Glutamatergic neuron (in vitro differentiated cells): ENCODE measurements around the gene TGFBR3. TPM values are rescaled to one million over a fixed set of nuclear protein-coding genes. Genes with fewer than 3 reads are reported as not detected.

Experiments
- DNase-seq: peaks from one replicate; pipeline ENCODE4 v3.0.0; 2022
- H3K27ac Mint-ChIP-seq: one replicate; pipeline ENCODE4 v1.8.0; 2020; ENCODE audit warnings: mild to moderate bottlenecking, mixed read lengths, inconsistent platforms; ENCODE audit not compliant: unreplicated experiment
- H3K27me3 Mint-ChIP-seq: one replicate; pipeline ENCODE4 v1.8.0; 2020; ENCODE audit warnings: mild to moderate bottlenecking, moderate library complexity, mixed read lengths, inconsistent platforms; ENCODE audit not compliant: unreplicated experiment
- H3K36me3 Mint-ChIP-seq: one replicate; pipeline ENCODE4 v1.8.0; 2020; ENCODE audit warnings: mild to moderate bottlenecking, mixed read lengths, inconsistent platforms; ENCODE audit not compliant: unreplicated experiment
- H3K4me1 Mint-ChIP-seq: one replicate; pipeline ENCODE4 v1.8.0; 2020; ENCODE audit warnings: mild to moderate bottlenecking, low read depth, mixed read lengths, inconsistent platforms; ENCODE audit not compliant: unreplicated experiment
- H3K4me3 Mint-ChIP-seq: one replicate; pipeline ENCODE4 v1.8.0; 2020; ENCODE audit warnings: mild to moderate bottlenecking, mixed read lengths, inconsistent platforms; ENCODE audit not compliant: unreplicated experiment
- H3K9me3 Mint-ChIP-seq: one replicate; pipeline ENCODE4 v1.8.0; 2020; ENCODE audit warnings: mild to moderate bottlenecking, moderate library complexity, mixed read lengths, inconsistent platforms; ENCODE audit not compliant: unreplicated experiment
- CTCF ChIP-seq: fragments of 200-600 bp; sonication (generic); IDR thresholded peaks from one replicate; pipeline ENCODE4 v1.5.0; 2021; ENCODE audit not compliant: partially characterized antibody, unreplicated experiment
- total RNA-seq: library from RNA; stranded (reverse); fragmentation: NEBNext Ultra II Directional; extraction: Animal tissue kit (Norgen Biotek cat#: 25700); gene quantifications from one replicate; pipeline ENCODE4 v1.2.1, GENCODE V29; 2021; ENCODE audit not compliant: unreplicated experiment

Gene TGFBR3
- total RNA-seq, 1 donor from 2014 or later: 0.98 TPM

- DNase-seq: no peak
- no peaks in the 10 kb centered on the region for H3K4me1 Mint-ChIP-seq
- peaks cover 3% of the 10 kb centered on the region for H3K27me3 Mint-ChIP-seq
- H3K27ac Mint-ChIP-seq: no peak overlapping the region
- H3K9me3 Mint-ChIP-seq: no peaks in the 10 kb centered on the region
- TF ChIP-seq CTCF: no peak
- H3K4me3 Mint-ChIP-seq: no peak overlapping the region
- H3K36me3 Mint-ChIP-seq: no peaks in the 10 kb centered on the region
Measured at GRCh38 chr1:91877574-91878208, 8.3 kb downstream of the TGFBR3 start.

- no peaks in the 10 kb centered on the region for H3K9me3 Mint-ChIP-seq
- DNase-seq: no peak
- no peaks in the 10 kb centered on the region for H3K4me1 Mint-ChIP-seq
- H3K4me3 Mint-ChIP-seq: no peak overlapping the region
- TF ChIP-seq CTCF: no peak
- H3K27ac Mint-ChIP-seq: no peak overlapping the region
- peaks cover 3% of the 10 kb centered on the region for H3K27me3 Mint-ChIP-seq
- no peaks in the 10 kb centered on the region for H3K36me3 Mint-ChIP-seq
Measured at GRCh38 chr1:91876781-91877573, 9.0 kb downstream of the TGFBR3 start.

- DNase-seq: no peak
- no peak for TF ChIP-seq CTCF
- Mint-ChIP-seq H3K36me3 (no peaks in the 10 kb centered on the region), H3K4me1 (no peaks in the 10 kb centered on the region), H3K27ac (no peak overlapping the region), H3K9me3 (no peaks in the 10 kb centered on the region), H3K27me3 (peaks cover 3% of the 10 kb centered on the region), H3K4me3 (no peak overlapping the region)
Measured at GRCh38 chr1:91876040-91876470, 9.9 kb downstream of the TGFBR3 start.

GRCh38 chr1:91874167-91874566, 11.8 kb downstream of the TGFBR3 start:
- no peaks in the 10 kb centered on the region for H3K9me3 Mint-ChIP-seq
- no peak overlapping the region for H3K4me3 Mint-ChIP-seq
- no peaks in the 10 kb centered on the region for H3K4me1 Mint-ChIP-seq
- no peaks in the 10 kb centered on the region for H3K36me3 Mint-ChIP-seq
- H3K27me3 Mint-ChIP-seq: peaks cover 3% of the 10 kb centered on the region
- no peak for TF ChIP-seq CTCF
- no peak for DNase-seq
- H3K27ac Mint-ChIP-seq: no peak overlapping the region

- no peak overlapping the region for H3K4me3 Mint-ChIP-seq
- H3K27me3 Mint-ChIP-seq: peaks cover 3% of the 10 kb centered on the region
- no peak overlapping the region for H3K27ac Mint-ChIP-seq
- DNase-seq: no peak
- no peak for TF ChIP-seq CTCF
- no peaks in the 10 kb centered on the region for H3K36me3 Mint-ChIP-seq
- no peaks in the 10 kb centered on the region for H3K4me1 Mint-ChIP-seq
- no peaks in the 10 kb centered on the region for H3K9me3 Mint-ChIP-seq
Measured at GRCh38 chr1:91872559-91873081, 13.3 kb downstream of the TGFBR3 start.
